GM10266 (cell line): ENCODE results near the gene FAM81A.
A peak's percentile ranks its signal among the peaks of the same experiment; 100 is the strongest.

Source experiments
- DNase-seq: peaks from one replicate; pipeline ENCODE4 v3.0.0; 2012; ENCODE audit errors: extremely low spot score
- CTCF ChIP-seq: IDR thresholded peaks from 2 replicates; pipeline ENCODE4 v1.5.1; 2012; ENCODE audit warnings: mild to moderate bottlenecking, low read depth; ENCODE audit not compliant: control insufficient read depth, insufficient read depth; ENCODE audit errors: missing control alignments

FAM81A gene

GRCh38 chr15:59532770-59533379 is 94.9 kb downstream of the FAM81A start:
- TF ChIP-seq CTCF, result peak; percentile 73
- peak; percentile 19 for DNase-seq

- no peak for TF ChIP-seq CTCF
- no peak for DNase-seq
These were observed 98.6 kb downstream of the FAM81A start for GRCh38 chr15:59536553-59536952.

- no peak for DNase-seq
- TF ChIP-seq CTCF, result no peak
These were observed 99.4 kb downstream of the FAM81A start for GRCh38 chr15:59537403-59537802.

DNA sequence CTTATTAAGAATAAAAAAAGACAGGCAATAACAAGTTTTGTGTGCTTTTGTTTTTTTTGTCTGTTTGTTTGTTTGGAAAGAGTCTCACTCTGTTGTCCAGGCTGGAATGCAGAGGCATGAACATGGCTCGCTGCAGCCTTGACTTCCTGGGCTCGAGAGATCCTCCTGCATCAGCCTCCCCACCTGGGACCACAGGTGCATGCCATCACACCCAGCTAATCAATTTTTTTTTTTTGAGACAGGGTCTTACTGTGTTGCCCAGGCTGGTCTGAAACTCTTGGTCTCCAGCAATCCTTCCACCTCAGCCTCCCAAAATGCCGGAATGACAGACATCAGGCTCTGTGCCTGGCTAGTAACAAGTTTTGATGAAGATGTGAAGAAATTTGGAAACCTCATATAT is 100.5 kb downstream of the FAM81A start:
- TF ChIP-seq CTCF, result no peak
- no peak for DNase-seq

GRCh38 chr15:59539799-59540198 is 101.8 kb downstream of the FAM81A start:
- TF ChIP-seq CTCF, result no peak

DNA sequence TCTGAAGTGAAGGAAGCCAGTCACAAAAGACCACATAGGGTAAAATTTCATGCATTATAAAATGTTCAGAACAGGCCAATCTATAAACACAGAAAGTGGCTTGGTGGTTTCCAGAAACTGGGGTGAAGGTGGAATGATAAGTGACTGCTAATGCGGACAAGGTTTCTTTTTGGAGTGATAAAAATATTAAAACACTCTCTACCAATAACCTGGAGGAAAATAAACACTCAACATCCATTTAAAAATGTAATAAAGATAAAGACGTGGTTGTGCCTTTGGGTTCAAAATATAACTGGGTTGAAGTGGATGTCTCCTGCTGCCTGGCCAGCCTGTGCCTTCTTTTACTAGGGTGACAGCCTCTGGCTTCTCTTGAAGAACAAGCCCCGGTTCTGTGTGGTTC is 102.7 kb downstream of the FAM81A start:
- no peak for DNase-seq
- no peak for TF ChIP-seq CTCF

More at GRCh38 chr15:59539799-59540198, 101.8 kb downstream of the FAM81A start:
- DNase-seq, result no peak

- TF ChIP-seq CTCF, result no peak
- no peak for DNase-seq
These were observed 103.8 kb downstream of the FAM81A start for GRCh38 chr15:59541750-59542149.
